GM18507 (cell line): ENCODE results near the gene TLR3.

ENCODE experiments used
- DNase-seq: peaks from one replicate; pipeline ENCODE4 v3.0.0; 2011; ENCODE audit warnings: low read depth; ENCODE audit not compliant: insufficient read length; ENCODE audit errors: extremely low spot score
- FAIRE-seq: peaks from 2 replicates; lab custom pipeline; 2011; peaks lifted over from hg19 to GRCh38; lab: Jason Lieb, UNC

The TLR3 gene

GRCh38 chr4:186102931-186103330 is 34.0 kb downstream of the TLR3 start:
- no peak for FAIRE-seq
- DNase-seq = no peak

GRCh38 chr4:186104114-186104889 is 35.3 kb downstream of the TLR3 start, which contains the start of gene FAM149A:
TSS of gene FAM149A (plus strand) at chr4:186104704.
- no peak for DNase-seq
- FAIRE-seq = no peak

DNA sequence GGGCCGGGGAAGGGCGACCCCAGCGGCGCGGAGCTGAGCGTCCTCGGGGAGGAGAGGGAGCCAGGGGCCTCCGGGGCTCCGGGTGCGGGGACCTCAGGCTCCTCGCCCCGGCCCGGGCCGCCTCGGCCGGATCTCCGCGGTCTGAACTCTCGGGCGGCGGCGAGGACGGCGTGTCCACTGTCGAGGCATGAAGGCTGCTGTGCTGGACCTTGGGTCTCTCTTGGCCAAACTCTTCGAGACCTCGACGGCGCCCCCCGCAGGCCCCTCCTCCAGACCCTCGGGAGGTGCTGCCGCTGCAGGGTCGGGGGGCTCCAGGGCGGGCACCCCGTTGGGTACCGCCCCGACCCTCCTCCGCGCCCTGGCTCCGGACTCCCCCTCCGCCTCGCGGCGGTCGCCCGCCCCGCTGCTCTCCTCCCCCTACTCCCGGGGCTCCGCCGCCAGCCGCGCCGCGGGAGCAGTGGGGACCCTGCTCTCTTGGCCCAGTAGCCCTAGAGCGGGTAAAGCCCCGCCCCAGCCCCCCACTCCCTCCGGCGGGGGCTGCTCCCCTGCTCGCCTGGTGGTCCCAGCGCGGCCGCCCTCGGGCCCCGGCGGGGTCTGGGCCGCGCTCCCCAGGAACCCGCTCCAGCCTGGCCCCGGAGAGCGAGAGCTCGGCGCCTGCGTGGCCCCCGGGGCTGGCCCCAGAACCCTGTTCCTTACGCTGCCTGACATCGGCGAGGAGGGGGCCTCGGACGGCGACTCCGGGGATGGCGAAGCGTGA is 36.1 kb downstream of the TLR3 start:
- DNase-seq (no peak), FAIRE-seq (no peak)

- DNase-seq (no peak), FAIRE-seq (no peak)
These were observed 36.8 kb downstream of the TLR3 start for GRCh38 chr4:186105647-186106321.

- FAIRE-seq = no peak
These were observed 39.0 kb downstream of the TLR3 start for GRCh38 chr4:186107947-186108346.

DNA sequence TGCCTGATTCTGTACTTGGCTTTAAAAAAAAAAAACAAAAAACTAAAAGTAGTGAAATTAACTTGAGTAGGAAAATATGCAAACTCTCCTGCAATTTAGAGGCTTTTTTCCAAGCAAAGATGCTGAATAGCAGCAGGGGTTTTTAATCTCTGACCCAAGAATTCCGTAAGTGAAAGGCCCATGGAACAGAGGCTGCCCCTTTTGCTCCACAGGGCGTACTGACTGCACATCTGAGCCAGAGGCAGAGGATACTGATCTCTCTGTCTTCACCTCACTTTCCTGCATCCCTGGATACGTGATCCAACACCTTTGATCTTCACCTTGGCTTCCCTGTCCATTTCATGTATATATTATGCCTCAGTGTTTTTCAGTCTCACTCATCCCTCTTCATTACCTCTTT is 39.4 kb downstream of the TLR3 start:
- FAIRE-seq (no peak), DNase-seq (no peak)

More at GRCh38 chr4:186107947-186108346, 39.0 kb downstream of the TLR3 start:
- DNase-seq = no peak

DNA sequence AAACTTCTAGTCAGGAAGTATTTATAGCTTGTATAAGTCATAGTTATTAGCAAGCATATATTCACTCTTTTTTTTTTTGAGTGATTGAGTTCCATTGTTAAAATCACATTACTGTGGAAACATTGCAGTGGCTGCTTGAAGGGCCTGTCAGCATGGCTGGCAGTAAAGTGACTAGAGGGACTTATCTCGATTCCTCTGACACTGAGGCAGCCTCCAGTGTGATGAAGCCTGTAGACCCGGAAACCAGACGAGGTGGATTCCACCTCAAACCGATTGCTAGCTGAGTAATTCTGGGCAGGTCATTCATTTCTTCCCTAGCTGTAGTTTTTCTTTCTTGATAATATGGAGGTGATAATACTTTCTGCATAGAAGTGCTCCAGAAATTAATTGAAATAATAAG is 40.3 kb downstream of the TLR3 start:
- FAIRE-seq (no peak), DNase-seq (no peak)

GRCh38 chr4:186116697-186117096 is 47.7 kb downstream of the TLR3 start:
- DNase-seq = no peak
- FAIRE-seq = no peak

- FAIRE-seq (no peak), DNase-seq (no peak)
These were observed 49.6 kb downstream of the TLR3 start for GRCh38 chr4:186118582-186118981.

DNA sequence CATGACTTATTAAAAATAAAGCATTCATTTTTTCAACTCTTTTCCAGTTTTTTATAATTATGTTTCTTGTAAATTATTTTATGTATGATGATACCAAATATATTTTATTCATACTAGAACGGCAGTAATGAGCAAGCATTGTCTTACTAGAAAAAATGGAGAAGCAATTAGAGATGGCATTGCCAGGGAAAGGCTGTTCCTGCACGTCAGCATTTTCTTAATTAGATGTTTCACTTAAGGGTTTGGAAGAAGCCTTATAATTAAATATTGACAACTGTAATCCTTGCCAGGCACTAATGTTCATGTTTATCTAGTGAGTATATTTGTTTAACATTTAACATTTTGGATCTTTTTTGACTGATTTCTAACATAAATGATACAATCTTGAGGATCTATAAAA is 52.1 kb downstream of the TLR3 start:
- no peak for DNase-seq
- FAIRE-seq = no peak

GRCh38 chr4:186128842-186129241 is 59.9 kb downstream of the TLR3 start:
- FAIRE-seq (no peak), DNase-seq (no peak)

- FAIRE-seq (no peak), DNase-seq (no peak)
These were observed 63.0 kb downstream of the TLR3 start for GRCh38 chr4:186131935-186132334.

- FAIRE-seq = peak; percentile 69
These were observed 63.8 kb downstream of the TLR3 start for GRCh38 chr4:186132577-186133242.

GRCh38 chr4:186134257-186134656 is 65.3 kb downstream of the TLR3 start:
- DNase-seq (peak; percentile 46), FAIRE-seq (peak; percentile 99)

More at GRCh38 chr4:186132577-186133242, 63.8 kb downstream of the TLR3 start:
- no peak for DNase-seq

DNA sequence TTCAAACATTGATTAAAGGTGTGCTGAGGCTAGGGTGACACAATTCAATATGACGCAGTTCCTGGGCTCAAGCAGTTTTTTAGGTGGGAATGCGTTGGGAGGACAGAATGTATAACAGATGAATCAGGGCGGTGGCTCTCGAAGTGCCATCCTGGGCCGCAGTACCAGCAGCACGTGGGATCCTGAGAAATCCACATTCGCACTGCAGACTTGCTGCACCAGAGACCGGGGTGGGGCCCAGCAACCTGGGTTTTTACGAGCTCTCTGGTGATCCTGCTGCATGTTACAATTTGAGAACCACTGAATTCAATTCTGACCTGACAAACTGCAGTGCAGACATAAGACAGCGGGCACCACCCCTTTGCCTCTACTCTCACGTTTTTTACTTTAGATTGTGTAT is 65.9 kb downstream of the TLR3 start:
- no peak for DNase-seq
- FAIRE-seq = no peak

GRCh38 chr4:186137196-186137794 is 68.3 kb downstream of the TLR3 start:
- DNase-seq (no peak), FAIRE-seq (peak; percentile 79)
